22Rv1 (cell line): ENCODE data around the gene IGSF9B.

Experiments used
- H3K27ac ChIP-seq: fragments of 450-650 bp; 2 replicates; pipeline ENCODE4 v1.5.1; 2017
- ZFX ChIP-seq: fragments of 450-650 bp; IDR thresholded peaks from 2 replicates; pipeline ENCODE4 v1.6.1; 2017; ENCODE audit warnings: antibody characterized with exemption, borderline replicate concordance
- TF ChIP-seq, protein P1 (sequence below): fragments of 450-650 bp; IDR thresholded peaks from 2 replicates; pipeline ENCODE4 v1.5.1; 2017; ENCODE audit warnings: mild to moderate bottlenecking

IGSF9B gene

GRCh38 chr11:133865466-133865865, 91.3 kb downstream of the IGSF9B start:
- no peak for TF ChIP-seq ZFX
- TF ChIP-seq, protein P1, sequence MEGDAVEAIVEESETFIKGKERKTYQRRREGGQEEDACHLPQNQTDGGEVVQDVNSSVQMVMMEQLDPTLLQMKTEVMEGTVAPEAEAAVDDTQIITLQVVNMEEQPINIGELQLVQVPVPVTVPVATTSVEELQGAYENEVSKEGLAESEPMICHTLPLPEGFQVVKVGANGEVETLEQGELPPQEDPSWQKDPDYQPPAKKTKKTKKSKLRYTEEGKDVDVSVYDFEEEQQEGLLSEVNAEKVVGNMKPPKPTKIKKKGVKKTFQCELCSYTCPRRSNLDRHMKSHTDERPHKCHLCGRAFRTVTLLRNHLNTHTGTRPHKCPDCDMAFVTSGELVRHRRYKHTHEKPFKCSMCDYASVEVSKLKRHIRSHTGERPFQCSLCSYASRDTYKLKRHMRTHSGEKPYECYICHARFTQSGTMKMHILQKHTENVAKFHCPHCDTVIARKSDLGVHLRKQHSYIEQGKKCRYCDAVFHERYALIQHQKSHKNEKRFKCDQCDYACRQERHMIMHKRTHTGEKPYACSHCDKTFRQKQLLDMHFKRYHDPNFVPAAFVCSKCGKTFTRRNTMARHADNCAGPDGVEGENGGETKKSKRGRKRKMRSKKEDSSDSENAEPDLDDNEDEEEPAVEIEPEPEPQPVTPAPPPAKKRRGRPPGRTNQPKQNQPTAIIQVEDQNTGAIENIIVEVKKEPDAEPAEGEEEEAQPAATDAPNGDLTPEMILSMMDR, result no peak
- H3K27ac ChIP-seq, result no peak overlapping the region

- TF ChIP-seq, protein P1, result no peak
- TF ChIP-seq ZFX, result no peak
- H3K27ac ChIP-seq, result no peak overlapping the region
Observed at GRCh38 chr11:133864756-133865155, 92.0 kb downstream of the IGSF9B start.

DNA sequence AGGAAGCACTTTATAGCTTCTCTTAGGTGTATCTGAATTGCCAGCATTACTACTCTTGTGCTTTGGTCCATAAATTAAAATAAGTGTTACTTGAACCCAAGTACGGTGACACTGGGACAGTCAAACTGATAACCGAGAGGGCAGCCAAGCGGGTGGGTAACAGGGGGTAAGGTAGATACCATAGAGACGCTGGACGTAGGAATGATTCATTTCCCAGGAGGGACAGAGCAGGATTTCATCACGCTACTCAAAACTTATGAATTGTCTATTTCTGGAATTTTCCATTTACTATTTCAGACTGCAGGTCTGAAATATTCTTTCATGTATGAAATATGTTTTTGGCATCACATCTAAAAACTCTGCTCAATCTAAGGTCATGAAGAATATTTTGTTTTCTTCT, 96.6 kb downstream of the IGSF9B start:
- no peak for TF ChIP-seq ZFX
- TF ChIP-seq, protein P1, result no peak
- H3K27ac ChIP-seq, result no peak overlapping the region
